Liver (tissue), 9 donors: ENCODE results near the gene ERP44. TPM values are rescaled to one million over a fixed set of nuclear protein-coding genes. Genes with fewer than 3 reads are reported as not detected.
A peak's percentile ranks its signal among the peaks of the same experiment; 100 is the strongest.

Experiments
- DNase-seq: peaks from one replicate; pipeline ENCODE4 v3.0.0-alpha.2; 2017; ENCODE audit warnings: low spot score
- H3K27ac ChIP-seq, 2 donors: one replicate each; pipeline ENCODE4 v1.7.0; 2013; ENCODE audit warnings: inconsistent platforms in 2 of 2, low read length in 2 of 2, control low read depth in 1 of 2, low read depth in 1 of 2, mild to moderate bottlenecking in 1 of 2
- H3K27me3 ChIP-seq, 4 donors: one replicate each; pipeline versions ENCODE4 v1.6.1 to v1.7.0; 2013; ENCODE audit warnings: low read length in 3 of 4, inconsistent platforms in 1 of 4, mild to moderate bottlenecking in 1 of 4, moderate library complexity in 1 of 4; ENCODE audit not compliant: control insufficient read depth in 4 of 4, insufficient read depth in 4 of 4
- H3K36me3 ChIP-seq, 4 donors: one replicate each; pipeline versions ENCODE4 v1.6.1 to v1.7.0; 2013; ENCODE audit warnings: low read length in 3 of 4, mild to moderate bottlenecking in 3 of 4, low read depth in 1 of 4, moderate library complexity in 1 of 4; ENCODE audit not compliant: control insufficient read depth in 4 of 4, insufficient read depth in 3 of 4
- H3K4me1 ChIP-seq, 4 donors: one replicate each; pipeline versions ENCODE4 v1.6.1 to v1.7.0; 2013; ENCODE audit warnings: low read length in 3 of 4, mild to moderate bottlenecking in 3 of 4, moderate library complexity in 1 of 4; ENCODE audit not compliant: control insufficient read depth in 4 of 4, insufficient read depth in 4 of 4
- H3K4me3 ChIP-seq, 3 donors: one replicate each; pipeline versions ENCODE4 v1.6.1 to v1.7.0; 2013; ENCODE audit warnings: low read length in 3 of 3, control low read depth in 1 of 3, low read depth in 1 of 3, mild to moderate bottlenecking in 1 of 3
- H3K9ac ChIP-seq, 2 donors: one replicate each; pipeline ENCODE4 v1.7.0; 2013; ENCODE audit warnings: low read length in 2 of 2, mild to moderate bottlenecking in 2 of 2, moderate library complexity in 2 of 2, control low read depth in 1 of 2, low read depth in 1 of 2
- H3K9me3 ChIP-seq, 4 donors: one replicate each; pipeline versions ENCODE4 v1.6.1 to v1.7.0; 2013; ENCODE audit warnings: low read length in 3 of 4; ENCODE audit not compliant: control insufficient read depth in 4 of 4
- EGR1 ChIP-seq, 2 donors: IDR thresholded peaks; 2 replicates each; pipeline ENCODE4 v1.6.1; 2016 to 2018; ENCODE audit warnings: antibody characterized with exemption in 2 of 2, low read depth in 2 of 2
- FOXA2 ChIP-seq: IDR thresholded peaks from 2 replicates; pipeline ENCODE4 v1.6.1; 2016; ENCODE audit warnings: antibody characterized with exemption
- HNF4A ChIP-seq, 2 donors: conservative IDR thresholded peaks; 2 replicates each; pipeline ENCODE4 v1.6.1; 2016; ENCODE audit warnings: antibody characterized with exemption in 2 of 2, mild to moderate bottlenecking in 2 of 2
- HNF4G ChIP-seq: IDR thresholded peaks from 2 replicates; pipeline ENCODE4 v1.6.1; 2016; ENCODE audit warnings: antibody characterized with exemption
- JUND ChIP-seq, 2 donors: IDR thresholded peaks; 2 replicates each; pipeline ENCODE4 v1.6.1; 2016; ENCODE audit warnings: antibody characterized with exemption in 2 of 2
- RAD21 ChIP-seq, 2 donors: IDR thresholded peaks; 2 replicates each; pipeline ENCODE4 v1.6.1; 2016; ENCODE audit warnings: antibody characterized with exemption in 2 of 2, mild to moderate bottlenecking in 2 of 2
- RXRA ChIP-seq, 2 donors: IDR thresholded peaks; 2 replicates each; pipeline ENCODE4 v1.6.1; 2017 to 2018; ENCODE audit warnings: antibody characterized with exemption in 2 of 2, mild to moderate bottlenecking in 1 of 2
- SP1 ChIP-seq: IDR thresholded peaks from 2 replicates; pipeline ENCODE4 v1.6.1; 2018; ENCODE audit warnings: antibody characterized with exemption, mild to moderate bottlenecking
- TAF1 ChIP-seq: conservative IDR thresholded peaks from 2 replicates; pipeline ENCODE4 v1.6.1; 2016; ENCODE audit warnings: antibody characterized with exemption, mild to moderate bottlenecking
- YY1 ChIP-seq: IDR thresholded peaks from 2 replicates; pipeline ENCODE4 v1.6.1; 2016; ENCODE audit warnings: antibody characterized with exemption, mild to moderate bottlenecking
- WGBS: extraction: QIAGEN DNeasy Blood & Tissue Kit; methylation state at CpG from one replicate; pipeline ENCODE4 v1.1.7; 2013; 5-methylcytosine and 5-hydroxymethylcytosine counted together
- polyA plus RNA-seq, 2 donors: library from polyadenylated mRNA; stranded (reverse) in 1 of 2; unstranded in 1 of 2; fragments of 200-250 nt in 1 of 2; fragments of >200 nt in 1 of 2; fragmentation: Nextera tagmentation in 1 of 2; extraction: Ambion mirVana in 1 of 2; gene quantifications; one replicate each; pipeline versions ENCODE4 v1.2.1 to v1.2.3, GENCODE V29; 2013 to 2015
- total RNA-seq, 2 donors: library from RNA; depleted of rRNA; stranded (reverse); fragments of >200 nt; gene quantifications; one replicate each; pipeline ENCODE4 v1.2.3, GENCODE V29; 2014
- TF ChIP-seq, protein P1 (sequence below): fragments of 150-350 bp; IDR thresholded peaks from 2 replicates; pipeline ENCODE4 v1.5.1; 2017; ENCODE audit warnings: improper control_type of control experiment, low read depth, low read length; ENCODE audit not compliant: missing input control
- TF ChIP-seq, protein P2 (sequence below): IDR thresholded peaks from 2 replicates; pipeline ENCODE4 v1.6.1; 2016; ENCODE audit warnings: antibody characterized with exemption
- TF ChIP-seq, protein P3 (sequence below): IDR thresholded peaks from 2 replicates; pipeline ENCODE4 v1.6.1; 2016; ENCODE audit warnings: antibody characterized with exemption, mild to moderate bottlenecking
- TF ChIP-seq, protein P4 (sequence below): IDR thresholded peaks from 2 replicates; pipeline ENCODE4 v1.6.1; 2016; ENCODE audit warnings: antibody characterized with exemption
- donor health status: healthy.
- donor health status: healthy.
- donor health status: healthy.
- donor health status: healthy.
- donor health status: healthy.

Gene ERP44
- total and polyA plus RNA-seq, 4 donors, result 13.0 to 26.8 (median 19.3) TPM

DNA sequence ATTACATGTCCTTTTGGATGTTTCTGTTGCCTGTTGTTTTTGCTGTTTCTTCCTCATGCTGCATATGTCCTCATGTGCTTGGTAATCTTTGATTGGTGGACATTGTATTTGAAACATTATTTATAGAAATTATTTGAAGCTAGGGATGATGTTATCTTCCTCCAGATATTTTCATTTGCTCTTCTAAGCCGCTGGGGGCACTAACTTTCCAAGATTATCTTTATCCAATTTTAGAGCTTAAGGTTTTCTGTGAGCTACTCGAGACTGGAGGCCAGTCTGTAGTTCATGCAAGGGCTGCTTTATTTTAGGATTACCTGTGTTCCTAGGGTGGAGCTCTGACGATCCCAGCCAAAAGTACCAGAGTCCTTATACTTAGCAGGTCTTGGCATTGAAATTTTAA is 151.4 kb downstream of the ERP44 start (continued):
- TF ChIP-seq, protein P1, sequence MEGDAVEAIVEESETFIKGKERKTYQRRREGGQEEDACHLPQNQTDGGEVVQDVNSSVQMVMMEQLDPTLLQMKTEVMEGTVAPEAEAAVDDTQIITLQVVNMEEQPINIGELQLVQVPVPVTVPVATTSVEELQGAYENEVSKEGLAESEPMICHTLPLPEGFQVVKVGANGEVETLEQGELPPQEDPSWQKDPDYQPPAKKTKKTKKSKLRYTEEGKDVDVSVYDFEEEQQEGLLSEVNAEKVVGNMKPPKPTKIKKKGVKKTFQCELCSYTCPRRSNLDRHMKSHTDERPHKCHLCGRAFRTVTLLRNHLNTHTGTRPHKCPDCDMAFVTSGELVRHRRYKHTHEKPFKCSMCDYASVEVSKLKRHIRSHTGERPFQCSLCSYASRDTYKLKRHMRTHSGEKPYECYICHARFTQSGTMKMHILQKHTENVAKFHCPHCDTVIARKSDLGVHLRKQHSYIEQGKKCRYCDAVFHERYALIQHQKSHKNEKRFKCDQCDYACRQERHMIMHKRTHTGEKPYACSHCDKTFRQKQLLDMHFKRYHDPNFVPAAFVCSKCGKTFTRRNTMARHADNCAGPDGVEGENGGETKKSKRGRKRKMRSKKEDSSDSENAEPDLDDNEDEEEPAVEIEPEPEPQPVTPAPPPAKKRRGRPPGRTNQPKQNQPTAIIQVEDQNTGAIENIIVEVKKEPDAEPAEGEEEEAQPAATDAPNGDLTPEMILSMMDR, result no peak
- TF ChIP-seq TAF1, result no peak
- TF ChIP-seq EGR1 (IDR thresholded peaks at IDR 0.05; ENCODE audit: low read depth in 2 of 2), result no peak
- TF ChIP-seq HNF4G, result no peak
- no peak for TF ChIP-seq SP1
- TF ChIP-seq RXRA (IDR thresholded peaks at IDR 0.05), result no peak
- TF ChIP-seq YY1, result no peak

DNA sequence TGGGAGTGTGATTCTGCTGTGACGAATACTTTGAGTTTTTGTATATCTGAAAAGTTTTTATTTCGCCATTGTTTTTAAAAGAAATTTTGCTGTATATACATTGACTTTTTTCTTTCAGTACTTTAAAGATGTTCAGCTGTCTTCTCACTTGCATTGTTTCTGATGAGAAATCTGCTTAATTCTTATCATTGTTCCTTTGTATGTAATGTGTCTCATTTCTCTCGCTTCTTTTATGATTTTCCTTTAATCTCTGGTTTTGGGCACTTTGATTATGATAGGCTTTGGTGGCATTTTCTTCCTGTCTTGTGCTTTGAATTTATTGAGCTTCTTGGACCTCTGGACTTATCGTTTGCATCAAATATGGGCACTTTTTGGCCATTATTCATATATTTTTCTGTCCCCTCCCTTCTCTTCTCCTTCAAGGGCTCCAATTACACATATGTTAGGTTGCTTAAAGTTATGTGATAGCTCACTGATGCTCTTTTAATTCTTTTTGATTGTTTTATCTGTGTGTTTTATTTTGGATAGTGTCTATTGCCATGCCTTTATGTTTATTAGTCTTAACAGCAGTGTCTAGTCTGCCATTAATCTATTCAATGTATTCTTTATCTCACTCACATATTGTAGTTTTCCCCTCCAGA is 161.7 kb downstream of the ERP44 start:
- H3K36me3 ChIP-seq, result peaks cover 0 to 3% (median 2%) of the 10 kb centered on the region in 4 donors
- DNase-seq, result no peak
- H3K4me1 ChIP-seq, result peaks cover 0 to 19% (median 7%) of the 10 kb centered on the region in 4 donors
- TF ChIP-seq, protein P2, sequence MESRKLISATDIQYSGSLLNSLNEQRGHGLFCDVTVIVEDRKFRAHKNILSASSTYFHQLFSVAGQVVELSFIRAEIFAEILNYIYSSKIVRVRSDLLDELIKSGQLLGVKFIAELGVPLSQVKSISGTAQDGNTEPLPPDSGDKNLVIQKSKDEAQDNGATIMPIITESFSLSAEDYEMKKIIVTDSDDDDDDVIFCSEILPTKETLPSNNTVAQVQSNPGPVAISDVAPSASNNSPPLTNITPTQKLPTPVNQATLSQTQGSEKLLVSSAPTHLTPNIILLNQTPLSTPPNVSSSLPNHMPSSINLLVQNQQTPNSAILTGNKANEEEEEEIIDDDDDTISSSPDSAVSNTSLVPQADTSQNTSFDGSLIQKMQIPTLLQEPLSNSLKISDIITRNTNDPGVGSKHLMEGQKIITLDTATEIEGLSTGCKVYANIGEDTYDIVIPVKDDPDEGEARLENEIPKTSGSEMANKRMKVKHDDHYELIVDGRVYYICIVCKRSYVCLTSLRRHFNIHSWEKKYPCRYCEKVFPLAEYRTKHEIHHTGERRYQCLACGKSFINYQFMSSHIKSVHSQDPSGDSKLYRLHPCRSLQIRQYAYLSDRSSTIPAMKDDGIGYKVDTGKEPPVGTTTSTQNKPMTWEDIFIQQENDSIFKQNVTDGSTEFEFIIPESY, result no peak
- no peak for TF ChIP-seq HNF4A (conservative IDR thresholded peaks at IDR 0.05)
- no peak for TF ChIP-seq RAD21 (IDR thresholded peaks at IDR 0.05)
- TF ChIP-seq FOXA2, result no peak
- peaks cover 0 to 4% (median 0%) of the 10 kb centered on the region in 4 donors for H3K9me3 ChIP-seq
- no peaks in the 10 kb centered on the region for H3K27me3 ChIP-seq
- 97% methylated on average over 4 of the region's 4 CpGs for WGBS
- H3K27ac ChIP-seq, result no peak overlapping the region
- no peak overlapping the region for H3K9ac ChIP-seq
- H3K4me3 ChIP-seq, result no peak overlapping the region

DNA sequence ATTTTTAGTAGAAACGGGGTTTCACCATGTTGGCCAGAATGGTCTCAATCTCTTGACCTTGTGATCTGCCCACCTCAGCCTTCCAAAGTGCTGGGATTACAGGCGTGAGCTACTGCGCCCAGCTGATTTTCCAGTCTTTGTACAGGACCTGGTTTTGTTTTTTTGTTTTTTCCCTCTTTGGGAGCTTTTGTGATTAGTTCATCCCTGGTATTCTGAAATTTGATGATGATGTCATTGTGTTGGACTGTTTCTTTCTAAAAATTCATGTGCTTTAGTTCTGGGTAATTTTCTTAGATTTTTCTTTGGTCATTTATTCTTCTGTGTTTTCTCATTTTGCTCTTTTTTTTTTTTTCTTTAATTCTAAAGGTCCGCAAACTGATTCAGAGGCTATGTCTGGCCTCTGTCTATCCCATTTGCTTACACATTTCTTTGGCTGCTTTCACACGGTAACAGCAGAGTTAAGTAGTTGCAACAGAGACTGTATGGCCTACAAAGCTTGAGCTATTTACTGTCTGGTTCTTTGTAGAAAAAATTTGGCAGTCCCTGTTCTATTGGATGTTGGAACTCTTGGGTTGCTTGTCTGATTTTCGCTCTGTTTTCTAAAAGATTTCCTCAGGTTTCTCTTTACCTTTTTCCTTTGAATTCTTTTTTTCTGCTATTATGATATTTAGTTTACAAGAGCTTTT is 167.5 kb downstream of the ERP44 start:
- 70% methylated on average over 6 of the region's 6 CpGs for WGBS
- DNase-seq, result no peak
- Histone ChIP-seq H3K27ac (peak overlapping the region; percentile 61 to 78), H3K9ac (peak overlapping the region in 1 of 2 donors; percentile 8), H3K4me3 (peak overlapping the region in 2 of 3 donors; percentile 11 to 19), H3K36me3 (peaks cover 0 to 4% (median 0%) of the 10 kb centered on the region in 4 donors), H3K4me1 (peaks cover 0 to 27% (median 14%) of the 10 kb centered on the region in 4 donors), H3K9me3 (no peaks in the 10 kb centered on the region), H3K27me3 (no peaks in the 10 kb centered on the region)
- TF ChIP-seq, protein P3, sequence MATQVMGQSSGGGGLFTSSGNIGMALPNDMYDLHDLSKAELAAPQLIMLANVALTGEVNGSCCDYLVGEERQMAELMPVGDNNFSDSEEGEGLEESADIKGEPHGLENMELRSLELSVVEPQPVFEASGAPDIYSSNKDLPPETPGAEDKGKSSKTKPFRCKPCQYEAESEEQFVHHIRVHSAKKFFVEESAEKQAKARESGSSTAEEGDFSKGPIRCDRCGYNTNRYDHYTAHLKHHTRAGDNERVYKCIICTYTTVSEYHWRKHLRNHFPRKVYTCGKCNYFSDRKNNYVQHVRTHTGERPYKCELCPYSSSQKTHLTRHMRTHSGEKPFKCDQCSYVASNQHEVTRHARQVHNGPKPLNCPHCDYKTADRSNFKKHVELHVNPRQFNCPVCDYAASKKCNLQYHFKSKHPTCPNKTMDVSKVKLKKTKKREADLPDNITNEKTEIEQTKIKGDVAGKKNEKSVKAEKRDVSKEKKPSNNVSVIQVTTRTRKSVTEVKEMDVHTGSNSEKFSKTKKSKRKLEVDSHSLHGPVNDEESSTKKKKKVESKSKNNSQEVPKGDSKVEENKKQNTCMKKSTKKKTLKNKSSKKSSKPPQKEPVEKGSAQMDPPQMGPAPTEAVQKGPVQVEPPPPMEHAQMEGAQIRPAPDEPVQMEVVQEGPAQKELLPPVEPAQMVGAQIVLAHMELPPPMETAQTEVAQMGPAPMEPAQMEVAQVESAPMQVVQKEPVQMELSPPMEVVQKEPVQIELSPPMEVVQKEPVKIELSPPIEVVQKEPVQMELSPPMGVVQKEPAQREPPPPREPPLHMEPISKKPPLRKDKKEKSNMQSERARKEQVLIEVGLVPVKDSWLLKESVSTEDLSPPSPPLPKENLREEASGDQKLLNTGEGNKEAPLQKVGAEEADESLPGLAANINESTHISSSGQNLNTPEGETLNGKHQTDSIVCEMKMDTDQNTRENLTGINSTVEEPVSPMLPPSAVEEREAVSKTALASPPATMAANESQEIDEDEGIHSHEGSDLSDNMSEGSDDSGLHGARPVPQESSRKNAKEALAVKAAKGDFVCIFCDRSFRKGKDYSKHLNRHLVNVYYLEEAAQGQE, result no peak
- TF ChIP-seq, protein P4, sequence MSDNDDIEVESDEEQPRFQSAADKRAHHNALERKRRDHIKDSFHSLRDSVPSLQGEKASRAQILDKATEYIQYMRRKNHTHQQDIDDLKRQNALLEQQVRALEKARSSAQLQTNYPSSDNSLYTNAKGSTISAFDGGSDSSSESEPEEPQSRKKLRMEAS, result no peak
- TF ChIP-seq, protein P1, result no peak
- TF ChIP-seq SP1 (peak; percentile 12), JUND (IDR thresholded peaks at IDR 0.05) (peak in 1 of 2 donors; percentile 15), HNF4A (conservative IDR thresholded peaks at IDR 0.05) (peak in 1 of 2 donors; percentile 15), FOXA2 (peak; percentile 30), YY1 (peak; percentile 30)
